Body of pancreas (tissue), 4 donors: Measurements from ENCODE around the gene SMPD3. TPM values are rescaled to one million over a fixed set of nuclear protein-coding genes. Genes with fewer than 3 reads are reported as not detected.

Experiments
- ATAC-seq: fragments of 150-250 bp; one replicate; pipeline ENCODE4 v1.9.1; 2016
- DNase-seq, 4 donors: peaks; one replicate each; pipeline ENCODE4 v3.0.0-alpha.2; 2019
- H3K27ac ChIP-seq, 4 donors: fragments of 200-600 bp; sonication (generic); 1 replicate in 3 of 4; 2 replicates in 1 of 4; pipeline versions ENCODE4 v1.5.1 to v1.6.1; 2016 to 2019; ENCODE audit warnings: mild to moderate bottlenecking in 1 of 4, mixed read lengths in 1 of 4, moderate library complexity in 1 of 4
- H3K27me3 ChIP-seq, 2 donors: fragments of 200-600 bp; sonication (generic); one replicate each; pipeline ENCODE4 v1.6.0; 2016; ENCODE audit warnings: mild to moderate bottlenecking in 1 of 2
- H3K36me3 ChIP-seq, 2 donors: fragments of 200-600 bp; sonication (generic); replicated peaks in 1 of 2; 2 replicates each; pipeline ENCODE4 v1.5.1; 2016; ENCODE audit warnings: low read depth in 2 of 2; ENCODE audit not compliant: insufficient read depth in 1 of 2
- H3K4me1 ChIP-seq: fragments of 200-600 bp; sonication (generic); one replicate; pipeline ENCODE4 v1.6.0; 2016
- H3K4me3 ChIP-seq, 2 donors: fragments of 200-600 bp; sonication (generic); 1 replicate in 1 of 2; 2 replicates in 1 of 2; pipeline ENCODE4 v1.5.1; 2016 to 2019
- H3K9me3 ChIP-seq, 3 donors: fragments of 200-600 bp; sonication (generic); 1 replicate in 2 of 3; 2 replicates in 1 of 3; pipeline ENCODE4 v1.5.1; 2016
- POLR2A ChIP-seq, 3 donors: fragments of 450-650 bp; IDR thresholded peaks; one replicate each; pipeline ENCODE4 v1.6.1; 2016; ENCODE audit warnings: antibody characterized with exemption in 3 of 3, mild to moderate bottlenecking in 2 of 3
- WGBS, 2 donors: methylation state at CpG; one replicate each; pipeline ENCODE4 v1.1.5; 2017; 5-methylcytosine and 5-hydroxymethylcytosine counted together
- intact Hi-C: fragments of 100-400 bp; cut with DNase I; formaldehyde crosslinking; loops from one replicate; pipeline ENCODE4 v1.15.1; 2023
- total RNA-seq, 2 donors: library from RNA; depleted of rRNA; stranded (reverse); fragments of >200 nt; gene quantifications; one replicate each; pipeline ENCODE4 v1.1.0, GENCODE V29; 2016
- TF ChIP-seq, protein P1 (sequence below), 7 experiments: fragments of 450-650 bp in 4 of 7; fragments of 200-600 bp in 3 of 7; sonication (generic) in 3 of 7; IDR thresholded peaks; one replicate each; pipeline ENCODE4 v1.5.1; 2016 to 2019; ENCODE audit warnings: antibody characterized with exemption in 7 of 7

Gene SMPD3
- total RNA-seq, 2 donors from 2014 or later, result 1.3 to 4.6 TPM

GRCh38 chr16:68487669-68488068 lies 39.4 kb upstream of the SMPD3 start:
- peaks cover 34% of the 10 kb centered on the region for H3K4me1 ChIP-seq
- no peaks in the 10 kb centered on the region for H3K9me3 ChIP-seq
- intact Hi-C loops, result no loop called here
- ATAC-seq (no peak), DNase-seq (no peak)
- no peak overlapping the region for H3K4me3 ChIP-seq
- 86 to 89% methylated on average over 6 of the region's 6 CpGs for WGBS, 2 donors
- H3K27ac ChIP-seq, result no peak overlapping the region
- H3K36me3 ChIP-seq, result no peaks in the 10 kb centered on the region
- TF ChIP-seq, protein P1, sequence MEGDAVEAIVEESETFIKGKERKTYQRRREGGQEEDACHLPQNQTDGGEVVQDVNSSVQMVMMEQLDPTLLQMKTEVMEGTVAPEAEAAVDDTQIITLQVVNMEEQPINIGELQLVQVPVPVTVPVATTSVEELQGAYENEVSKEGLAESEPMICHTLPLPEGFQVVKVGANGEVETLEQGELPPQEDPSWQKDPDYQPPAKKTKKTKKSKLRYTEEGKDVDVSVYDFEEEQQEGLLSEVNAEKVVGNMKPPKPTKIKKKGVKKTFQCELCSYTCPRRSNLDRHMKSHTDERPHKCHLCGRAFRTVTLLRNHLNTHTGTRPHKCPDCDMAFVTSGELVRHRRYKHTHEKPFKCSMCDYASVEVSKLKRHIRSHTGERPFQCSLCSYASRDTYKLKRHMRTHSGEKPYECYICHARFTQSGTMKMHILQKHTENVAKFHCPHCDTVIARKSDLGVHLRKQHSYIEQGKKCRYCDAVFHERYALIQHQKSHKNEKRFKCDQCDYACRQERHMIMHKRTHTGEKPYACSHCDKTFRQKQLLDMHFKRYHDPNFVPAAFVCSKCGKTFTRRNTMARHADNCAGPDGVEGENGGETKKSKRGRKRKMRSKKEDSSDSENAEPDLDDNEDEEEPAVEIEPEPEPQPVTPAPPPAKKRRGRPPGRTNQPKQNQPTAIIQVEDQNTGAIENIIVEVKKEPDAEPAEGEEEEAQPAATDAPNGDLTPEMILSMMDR (IDR thresholded peaks at IDR 0.05), result no peak
- no peak for TF ChIP-seq POLR2A (IDR thresholded peaks at IDR 0.05)
- H3K27me3 ChIP-seq, result no peaks in the 10 kb centered on the region

- no peak for DNase-seq
- no peaks in the 10 kb centered on the region for H3K36me3 ChIP-seq
- H3K27ac ChIP-seq, result peak overlapping the region in 1 of 4 donors; percentile 46
- peaks cover 29% of the 10 kb centered on the region for H3K4me1 ChIP-seq
- no peak for ATAC-seq
- H3K9me3 ChIP-seq, result no peaks in the 10 kb centered on the region
- H3K27me3 ChIP-seq, result no peaks in the 10 kb centered on the region
- WGBS, 2 donors, result 61 to 62% methylated on average over 4 of the region's 4 CpGs
- no peak for TF ChIP-seq POLR2A (IDR thresholded peaks at IDR 0.05)
- TF ChIP-seq, protein P1 (IDR thresholded peaks at IDR 0.05), result no peak
- H3K4me3 ChIP-seq, result no peak overlapping the region
- intact Hi-C loops, result no loop called here
Observed at GRCh38 chr16:68487203-68487514, 38.9 kb upstream of the SMPD3 start.

DNA sequence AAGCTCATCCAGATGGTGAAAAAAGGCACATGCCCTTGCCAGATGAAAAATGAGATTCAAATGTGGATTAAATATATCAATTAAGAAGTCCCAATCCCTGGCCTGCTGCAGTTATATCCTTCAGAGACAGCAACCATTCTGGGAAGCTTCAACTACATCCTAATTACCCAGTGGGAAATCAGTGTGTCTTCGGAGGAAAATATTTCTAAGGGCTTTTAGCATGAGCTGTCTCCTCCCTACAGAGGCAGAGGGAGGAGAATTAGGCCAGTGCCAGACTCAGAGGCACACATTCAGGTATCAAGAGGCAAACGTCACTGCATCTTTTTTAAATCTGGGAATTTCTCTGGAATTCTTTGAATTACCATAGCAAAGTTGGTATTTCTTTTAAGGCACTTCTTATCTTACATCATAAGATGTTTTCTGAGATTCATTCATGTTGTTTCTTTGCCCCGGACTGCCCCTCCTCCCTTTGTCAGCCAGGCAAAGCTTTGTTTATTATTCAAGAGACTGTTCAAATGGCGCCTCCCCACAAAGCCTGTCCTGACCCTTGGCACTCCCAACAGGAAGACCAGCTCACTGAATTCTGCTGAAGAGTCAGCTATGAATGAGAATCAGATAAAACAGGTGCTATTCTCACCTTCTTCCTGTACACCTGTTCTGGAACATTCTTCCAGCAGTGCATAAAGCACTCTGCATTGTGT lies 38.3 kb upstream of the SMPD3 start:
- Histone ChIP-seq H3K36me3 (no peaks in the 10 kb centered on the region), H3K4me3 (no peak overlapping the region), H3K27me3 (no peaks in the 10 kb centered on the region), H3K27ac (peak overlapping the region in 1 of 4 donors; percentile 46), H3K9me3 (no peaks in the 10 kb centered on the region), H3K4me1 (peaks cover 24% of the 10 kb centered on the region)
- ATAC-seq, result no peak
- intact Hi-C loops, result no loop called here
- TF ChIP-seq, protein P1 (IDR thresholded peaks at IDR 0.05), result no peak
- TF ChIP-seq POLR2A (IDR thresholded peaks at IDR 0.05), result no peak
- 46 to 53% methylated on average over 4 of the region's 4 CpGs for WGBS, 2 donors
- DNase-seq, result peak in 1 of 4 donors; percentile 19

GRCh38 chr16:68481636-68482035 lies 33.3 kb upstream of the SMPD3 start:
- no peaks in the 10 kb centered on the region for H3K9me3 ChIP-seq
- no peak overlapping the region for H3K27ac ChIP-seq
- DNase-seq (no peak), ATAC-seq (no peak)
- WGBS, 2 donors, result 75 to 84% methylated on average over 5 of the region's 5 CpGs
- TF ChIP-seq, protein P1 (IDR thresholded peaks at IDR 0.05), result no peak
- TF ChIP-seq POLR2A (IDR thresholded peaks at IDR 0.05), result no peak
- H3K4me1 ChIP-seq, result peaks cover under 1% of the 10 kb centered on the region
- intact Hi-C loops, result no loop called here
- no peaks in the 10 kb centered on the region for H3K36me3 ChIP-seq
- H3K27me3 ChIP-seq, result no peaks in the 10 kb centered on the region
- H3K4me3 ChIP-seq, result no peak overlapping the region
